Limb (tissue), 2 donors: ENCODE results near the gene SHB.
"Not testable (repeated sequence)": the region's sequence is repeated elsewhere in the genome, so short reads cannot be mapped to it uniquely, and the experiment has no call there.

Experiments used
- DNase-seq, 2 donors: peaks; one replicate each; pipeline ENCODE4 v3.0.0-alpha.2; 2016; ENCODE audit errors: extremely low spot score in 2 of 2

Gene SHB

DNA sequence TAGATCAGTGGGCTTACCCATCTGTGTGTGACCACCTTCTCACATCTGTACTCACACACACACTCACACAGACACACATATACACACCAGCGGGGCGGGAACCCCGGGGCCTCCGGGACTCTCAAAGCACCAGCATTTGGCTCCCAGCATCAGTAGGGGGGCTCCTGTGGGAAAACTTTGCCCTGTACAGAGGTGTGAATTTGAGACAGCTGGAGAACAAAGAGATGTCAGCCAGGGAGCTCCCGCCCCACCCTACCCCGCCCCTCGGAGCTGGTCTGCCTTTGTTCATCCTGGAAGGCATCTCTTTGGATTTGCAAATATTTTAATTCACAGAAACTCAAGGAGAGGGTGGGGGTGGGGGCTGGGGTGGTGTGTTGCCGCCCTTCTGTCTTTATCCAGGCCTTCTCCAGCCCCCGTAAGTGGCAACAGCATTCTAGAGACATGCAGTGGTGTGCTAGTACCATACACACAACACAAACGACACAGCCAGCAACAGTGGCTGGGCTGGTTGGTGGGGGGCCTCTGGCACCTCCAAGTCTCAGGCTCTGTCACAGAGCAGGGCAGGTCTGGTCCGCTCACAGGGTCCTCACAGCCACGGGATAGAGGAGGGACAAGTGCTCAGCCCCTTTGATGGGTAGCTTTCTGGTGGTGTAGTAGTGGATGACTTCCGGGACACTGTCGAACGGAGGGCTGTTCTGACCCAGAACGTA is 149.6 kb downstream of the SHB start:
- no peak for DNase-seq

DNA sequence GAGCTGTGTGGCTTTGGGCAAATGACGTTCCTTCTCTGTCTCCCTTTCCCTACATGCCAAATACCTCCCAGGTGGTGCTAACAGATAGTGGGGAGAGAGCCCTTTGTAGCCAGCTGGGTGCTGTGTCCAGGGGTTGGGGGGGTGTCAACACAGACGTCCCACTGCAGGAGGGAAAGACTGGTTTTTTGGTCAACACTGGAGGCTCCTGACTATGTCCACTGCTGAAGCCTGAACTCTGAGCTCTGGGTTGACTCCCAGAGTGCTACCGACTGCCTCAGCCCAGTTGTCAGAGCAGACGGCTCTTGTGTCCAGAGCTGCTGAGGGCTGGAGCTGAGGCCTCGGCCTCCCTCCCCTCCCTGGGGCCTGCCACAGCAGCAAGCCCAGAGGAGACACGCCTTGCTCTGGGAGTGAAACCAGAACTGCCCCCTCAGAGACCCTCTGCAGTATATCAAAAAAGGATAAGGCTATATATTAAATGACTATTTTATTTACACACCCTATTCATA is 150.3 kb downstream of the SHB start:
- DNase-seq, result no peak

DNA sequence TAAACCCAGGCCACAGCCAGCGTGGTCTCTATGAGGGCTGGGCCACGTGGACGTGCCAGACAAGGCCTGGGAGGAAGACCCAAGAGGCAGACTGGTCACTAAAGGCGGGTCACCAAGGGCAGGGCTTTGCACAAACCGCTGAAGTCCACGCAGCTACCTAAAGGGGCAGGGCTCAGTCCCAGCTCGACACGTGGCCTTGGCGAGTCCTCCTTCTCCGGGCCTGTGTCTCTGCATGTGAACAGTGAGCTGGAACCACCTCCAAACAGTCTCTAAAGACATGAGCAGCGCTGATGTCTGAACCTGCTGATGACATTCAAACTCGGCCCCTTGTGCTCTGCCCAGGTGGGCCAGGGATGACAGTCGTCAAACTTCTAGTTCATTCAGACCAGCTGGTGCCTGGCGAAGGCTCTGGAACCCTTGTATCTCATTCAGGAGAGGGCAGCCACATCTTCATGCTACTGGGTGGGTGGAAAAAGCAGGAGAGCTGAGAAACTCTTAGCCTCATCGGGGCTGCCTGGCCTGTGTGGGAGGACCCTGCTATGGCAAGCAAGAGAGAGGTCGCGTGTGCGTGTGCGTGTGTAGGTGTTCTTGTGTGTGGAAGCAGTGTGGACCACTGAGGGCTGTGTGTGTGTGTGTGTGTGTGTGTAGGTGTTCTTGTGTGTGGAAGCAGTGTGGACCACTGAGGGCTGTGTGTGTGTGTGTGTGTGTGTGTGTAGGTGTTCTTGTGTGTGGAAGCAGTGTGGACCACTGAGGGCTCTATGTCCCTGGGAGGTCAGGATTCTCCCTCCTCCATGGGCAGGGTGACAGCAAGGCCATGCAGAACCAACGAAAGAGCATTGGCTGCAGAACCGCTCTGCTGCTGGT is 151.0 kb downstream of the SHB start:
- DNase-seq, result no peak

DNA sequence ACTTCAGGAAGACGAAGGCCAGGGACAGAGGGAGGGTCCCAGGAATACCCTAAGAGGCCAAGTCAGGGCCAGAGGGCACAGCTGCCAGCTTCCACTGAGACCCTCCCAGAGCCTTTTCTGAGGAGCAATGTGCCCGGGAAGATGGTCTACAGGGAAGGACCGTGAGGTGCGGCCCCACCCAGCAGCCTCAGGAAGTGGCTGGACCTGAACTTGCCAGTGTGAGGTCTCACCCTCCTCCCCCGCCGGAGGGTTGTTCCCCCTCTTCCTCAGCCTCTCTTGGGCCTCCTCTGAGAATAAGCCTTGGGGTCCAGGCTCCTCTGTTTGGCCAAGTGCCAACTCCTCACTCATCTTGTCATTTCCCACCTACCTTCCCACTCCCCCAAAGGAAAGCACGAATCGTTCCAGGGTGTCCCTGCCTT is 151.7 kb downstream of the SHB start:
- no peak for DNase-seq

DNA sequence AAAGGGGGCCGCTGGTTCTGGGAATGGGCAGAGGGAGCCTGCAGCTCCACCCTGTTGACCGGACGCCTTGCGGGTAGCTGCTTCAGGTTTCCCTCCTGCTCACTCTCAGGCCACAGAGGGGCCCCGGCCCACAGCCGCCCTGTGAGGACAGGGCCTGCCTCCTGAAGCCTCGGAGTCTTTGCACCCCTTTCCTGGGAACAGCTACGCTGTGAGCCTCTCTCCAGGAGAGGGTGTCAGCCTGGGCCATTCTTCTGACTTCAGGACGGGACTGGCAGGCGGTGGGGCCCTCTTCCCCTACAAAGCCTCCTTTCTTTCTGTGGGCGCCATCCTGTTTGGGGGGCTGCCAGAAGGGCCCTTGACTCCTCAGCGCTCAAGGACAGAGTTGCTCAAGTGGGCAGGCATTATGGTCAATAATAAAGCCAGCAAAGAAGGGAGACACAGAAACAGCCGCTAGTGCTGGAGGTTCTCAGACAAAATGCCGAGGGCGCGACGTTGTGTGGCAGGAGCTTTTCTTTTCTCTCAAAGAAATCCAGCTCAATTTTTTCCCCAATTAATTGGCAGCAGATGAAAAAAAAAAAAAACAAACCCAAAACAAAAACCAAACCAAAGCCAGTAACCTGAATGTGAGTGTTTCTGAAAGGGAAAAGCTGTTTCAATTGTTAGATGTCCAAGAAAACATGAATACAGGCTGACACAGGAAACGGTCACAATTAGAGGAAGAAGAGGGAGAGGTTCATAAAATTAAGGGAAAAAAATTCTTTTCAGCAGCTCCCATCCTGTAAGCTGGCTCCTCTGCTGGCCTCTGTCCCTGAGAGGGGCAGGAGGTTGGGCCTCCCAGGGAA is 152.3 kb downstream of the SHB start:
- no peak for DNase-seq

DNA sequence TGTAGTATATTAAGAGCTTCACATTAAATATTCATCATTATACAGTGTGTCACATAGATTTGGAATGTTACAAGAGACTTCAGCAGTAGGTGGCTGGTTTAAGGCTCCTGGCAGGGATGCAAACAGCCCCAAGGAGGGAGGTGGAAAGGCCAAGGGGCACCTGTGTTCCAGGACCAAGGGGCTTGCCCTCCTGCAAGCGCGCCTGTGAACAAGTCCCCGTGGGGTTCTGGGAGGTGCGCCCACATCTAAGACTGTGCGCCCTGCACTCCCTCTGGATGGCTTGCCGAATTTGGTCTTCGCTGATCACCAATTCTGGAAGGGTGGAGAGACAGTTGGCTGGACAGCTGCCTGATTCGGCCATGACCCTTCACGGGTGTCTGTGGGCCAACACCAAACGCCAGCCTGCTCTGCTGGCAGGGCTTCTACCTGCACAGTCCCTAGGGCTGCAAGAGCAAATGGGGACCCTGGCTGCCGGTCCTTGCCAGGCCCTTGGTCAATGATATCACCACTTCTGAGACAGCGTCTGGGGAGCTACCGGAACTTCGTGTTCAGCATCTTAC is 153.0 kb downstream of the SHB start:
- DNase-seq, result no peak

DNA sequence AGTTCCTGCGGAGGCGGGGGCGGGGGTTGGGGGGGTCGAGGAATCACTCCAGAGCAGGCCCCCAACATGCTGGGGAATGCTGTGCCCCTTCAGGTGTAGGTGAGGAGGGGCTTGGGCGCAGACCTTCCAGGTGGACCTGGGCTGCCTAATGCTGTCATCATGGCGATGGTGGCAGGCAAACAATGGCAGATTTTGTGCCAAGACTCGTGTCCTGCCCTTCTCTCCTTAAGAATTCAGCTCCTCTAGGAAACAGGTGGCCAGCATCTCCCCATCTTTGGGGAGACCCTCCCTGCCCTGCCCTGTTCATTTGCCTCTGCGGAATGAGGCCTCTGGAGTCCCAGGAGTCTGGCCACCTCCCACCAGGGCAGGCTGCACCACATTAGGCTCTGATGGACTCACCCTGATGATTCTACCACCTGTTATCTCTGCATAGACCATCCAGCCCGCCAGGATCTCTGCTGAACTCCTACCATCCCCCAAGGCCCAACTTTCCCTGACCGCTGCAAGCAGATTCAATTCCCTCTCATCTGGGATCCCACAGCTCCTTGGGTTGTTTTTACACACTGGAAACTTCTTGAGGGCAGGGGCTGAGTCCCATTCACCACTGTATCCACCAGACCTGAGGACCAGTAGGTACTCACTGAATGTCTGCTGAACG is 154.2 kb downstream of the SHB start:
- DNase-seq, result no peak

DNA sequence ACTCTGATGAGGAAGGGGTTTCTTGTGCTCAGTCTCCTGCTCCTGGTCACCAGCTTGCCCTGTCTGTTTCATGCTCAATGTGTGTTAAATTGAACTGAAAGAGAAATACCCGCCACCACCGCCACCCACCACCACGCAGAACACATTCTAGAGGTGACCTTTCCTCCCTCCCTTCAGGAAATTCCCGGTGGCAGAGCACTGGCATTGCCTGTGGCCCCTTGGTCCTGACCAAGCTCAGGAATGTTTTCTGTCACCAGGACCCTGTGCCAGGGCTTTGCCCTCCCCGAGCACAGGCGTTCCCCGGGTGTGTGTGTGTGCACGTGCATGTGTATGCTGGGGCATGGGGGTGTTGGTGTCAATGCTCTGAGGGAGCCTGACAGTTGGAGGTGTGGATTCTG is 154.9 kb downstream of the SHB start:
- DNase-seq, result no peak

DNA sequence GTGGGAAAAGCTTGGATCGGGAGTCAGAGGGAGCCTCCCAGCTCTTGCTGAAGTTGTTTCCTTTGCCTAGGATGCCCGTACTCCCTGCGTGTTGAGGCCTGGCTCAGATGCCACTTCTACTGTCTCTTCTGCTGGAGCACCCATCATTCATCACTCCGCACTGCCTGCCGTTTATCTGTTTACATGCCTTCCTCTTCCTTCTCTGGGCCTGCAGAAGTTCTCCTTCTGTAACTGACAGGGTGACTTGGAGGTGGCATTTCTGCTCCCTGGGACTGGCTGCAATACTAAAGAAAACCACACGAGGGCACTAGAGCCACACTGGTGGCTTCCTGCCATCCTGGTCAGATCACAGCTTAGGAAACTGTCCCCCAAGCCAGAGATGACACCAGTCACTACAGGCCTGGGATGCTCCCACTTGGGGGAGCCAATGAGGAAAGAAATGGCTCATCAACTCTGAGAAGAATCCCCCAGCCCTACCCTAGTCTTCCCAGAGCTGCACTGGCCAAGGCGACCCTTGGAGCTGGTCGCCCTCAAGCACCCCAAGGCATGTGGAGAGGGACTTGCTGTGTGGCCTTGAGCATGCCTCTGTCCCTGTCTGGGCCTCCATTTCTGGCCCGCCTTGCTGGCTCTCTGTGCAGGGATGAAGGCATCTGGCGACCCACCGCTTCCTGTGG is 155.4 kb downstream of the SHB start:
- DNase-seq, result peak; percentile 71 to 92

DNA sequence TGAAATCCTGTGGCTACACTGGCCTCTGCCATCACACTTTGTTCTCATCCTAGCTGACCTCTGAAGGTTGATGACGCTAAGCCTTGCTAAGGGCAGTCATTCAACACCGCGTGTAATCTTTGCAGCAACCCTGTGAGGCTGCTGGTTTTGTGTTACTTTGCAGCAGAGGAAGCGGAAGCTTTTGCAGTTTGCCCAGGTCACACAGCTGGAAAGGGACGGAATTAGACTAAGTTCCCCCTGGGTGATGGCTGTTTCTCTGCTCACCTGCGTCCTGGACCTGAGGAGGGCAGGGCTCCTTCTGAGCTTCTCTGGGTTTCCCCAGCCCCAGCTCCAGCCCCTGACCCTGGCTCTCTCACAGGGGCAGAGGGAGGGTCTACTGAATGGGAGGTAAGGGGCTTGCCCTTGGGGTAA is 157.8 kb downstream of the SHB start:
- no peak for DNase-seq

DNA sequence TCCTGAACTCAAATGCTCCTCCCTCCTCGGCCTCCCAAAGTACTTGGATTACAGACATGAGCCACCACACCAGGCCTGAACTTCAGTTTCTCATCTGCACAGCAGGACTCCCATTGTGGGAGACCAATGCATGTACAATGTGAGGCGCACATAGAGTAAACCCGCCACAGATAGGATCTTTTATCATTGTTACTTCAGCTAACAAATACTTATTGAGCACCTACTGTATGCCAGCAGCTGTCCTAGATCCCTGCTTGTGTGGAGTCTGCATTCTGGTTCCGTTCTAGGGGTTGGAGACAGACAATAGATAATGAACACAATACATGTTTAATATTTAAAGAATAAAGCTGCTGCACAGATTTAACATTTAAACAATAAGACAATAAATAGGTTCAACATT is 158.8 kb downstream of the SHB start:
- DNase-seq, result no peak

DNA sequence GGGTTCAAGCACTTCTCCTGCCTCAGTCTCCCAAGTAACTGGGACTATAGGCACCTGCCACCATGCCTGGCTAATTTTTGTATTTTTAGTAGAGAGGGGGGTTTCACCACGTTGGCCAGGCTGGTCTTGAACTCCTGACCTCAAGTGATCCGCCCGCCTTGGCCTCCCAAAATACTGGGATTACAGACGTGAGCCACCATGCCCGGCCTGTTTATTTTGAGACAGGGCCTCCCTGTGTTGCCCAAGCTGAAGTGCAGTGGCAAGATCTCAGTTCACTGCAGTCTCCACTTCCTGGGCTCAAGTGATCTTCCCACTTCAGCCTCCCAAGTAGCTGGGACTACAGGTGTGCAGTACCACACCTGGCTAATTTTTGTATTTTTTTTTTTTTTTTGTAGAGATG is 159.2 kb downstream of the SHB start:
- DNase-seq, result not testable (repeated sequence)

DNA sequence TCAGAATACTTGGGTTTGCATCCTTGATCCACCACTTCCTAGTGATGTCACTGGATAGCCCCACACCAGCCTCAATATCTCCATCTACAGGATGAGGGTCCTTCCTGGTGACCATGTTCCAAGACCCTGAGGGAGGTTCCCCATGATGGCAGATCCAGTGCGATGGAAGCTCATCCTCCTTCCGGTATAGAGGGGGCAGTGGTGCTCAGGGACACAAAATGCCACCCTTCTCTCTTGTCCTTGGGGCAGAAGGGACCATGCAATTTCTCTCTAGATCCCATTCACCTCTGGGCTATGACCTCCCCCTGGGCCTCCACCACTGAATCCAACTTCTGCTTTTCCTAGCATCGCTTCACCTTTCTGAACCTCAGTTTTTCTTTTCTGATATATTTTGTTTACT is 159.7 kb downstream of the SHB start:
- no peak for DNase-seq

DNA sequence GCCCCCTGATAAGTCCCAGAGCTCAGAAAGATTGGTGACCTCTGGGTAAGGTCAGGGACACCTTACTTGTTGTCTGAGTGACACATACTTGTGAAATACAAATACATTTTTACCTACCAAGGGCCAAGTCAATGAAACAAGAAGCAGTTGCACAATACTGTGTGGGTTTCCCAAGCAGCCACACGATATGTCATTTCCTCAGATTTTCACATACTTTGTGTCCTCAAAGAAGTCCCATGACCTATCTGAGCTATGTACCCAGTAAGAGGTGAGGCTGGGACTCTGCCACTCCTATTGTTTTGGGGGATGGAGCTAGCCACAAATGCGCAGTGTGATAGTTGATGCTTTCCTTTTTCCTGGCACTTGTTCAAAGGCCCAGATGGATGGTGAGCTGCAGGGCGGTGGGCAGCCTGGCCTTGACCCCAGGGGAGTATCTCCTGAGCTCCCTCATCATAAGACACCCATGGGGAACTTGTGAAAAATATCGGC is 160.3 kb downstream of the SHB start:
- DNase-seq, result no peak

DNA sequence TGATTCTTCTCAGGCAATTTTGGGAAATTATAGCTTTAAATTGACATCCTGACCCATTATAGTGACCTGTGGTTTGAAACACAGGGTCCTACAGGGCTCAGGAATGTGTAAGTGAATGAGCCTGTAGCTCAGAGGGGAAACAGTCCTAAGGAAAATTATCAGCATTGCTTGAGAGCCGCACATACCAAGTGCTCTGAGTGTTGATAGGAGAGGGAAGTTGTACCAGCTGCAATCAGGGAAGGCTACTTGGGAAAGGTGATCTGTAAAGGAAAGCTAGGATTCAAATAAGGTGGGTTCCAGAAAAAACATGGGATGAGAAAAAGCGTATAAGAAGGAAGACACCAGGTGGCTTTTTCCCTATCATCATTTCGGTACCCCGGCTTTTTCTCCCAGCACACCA is 160.7 kb downstream of the SHB start:
- no peak for DNase-seq

DNA sequence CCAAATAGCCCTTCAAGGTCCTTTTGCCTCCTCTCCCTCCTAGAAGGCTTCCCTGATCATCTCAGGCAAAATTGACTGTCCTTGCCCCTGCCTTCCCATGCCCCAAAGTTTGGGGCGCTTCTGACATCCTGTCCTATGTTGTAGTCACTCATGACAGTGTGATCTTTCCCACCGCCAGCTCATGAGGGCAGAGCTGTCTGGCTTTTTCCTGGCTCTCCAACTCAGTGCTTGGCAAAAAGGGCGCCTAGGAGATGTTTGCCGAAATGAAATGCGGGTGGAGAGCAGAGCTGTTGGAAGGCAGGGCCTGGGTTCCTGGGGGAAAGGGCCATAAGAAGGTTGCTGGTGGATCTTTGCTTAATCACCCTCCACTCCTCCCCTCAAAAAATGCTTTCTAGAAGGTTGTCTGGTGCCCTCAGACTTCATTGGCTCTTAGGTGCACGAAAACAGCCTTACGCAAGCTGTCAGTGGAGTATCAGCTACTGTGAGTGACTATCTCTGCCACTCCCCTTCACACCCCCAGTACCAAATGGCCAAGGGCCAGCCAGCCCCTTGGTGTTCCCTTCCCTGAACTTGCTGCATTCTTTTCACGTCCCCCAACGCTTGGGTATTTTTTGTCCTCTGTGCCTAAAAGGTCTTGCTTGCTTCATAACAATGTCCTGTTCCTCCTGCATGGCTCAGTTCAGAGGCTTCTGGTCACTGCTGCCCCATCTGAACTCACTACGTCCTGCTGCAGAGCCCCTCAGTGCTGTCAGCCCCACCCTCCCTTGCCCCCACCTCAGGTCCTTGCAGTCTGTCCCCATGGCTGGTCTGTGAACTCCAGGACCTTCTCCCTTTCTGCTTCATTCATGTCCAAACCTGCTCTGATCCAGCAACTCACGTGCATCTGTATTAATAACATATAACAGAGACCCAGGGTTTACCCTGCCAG is 162.5 kb downstream of the SHB start:
- no peak for DNase-seq

DNA sequence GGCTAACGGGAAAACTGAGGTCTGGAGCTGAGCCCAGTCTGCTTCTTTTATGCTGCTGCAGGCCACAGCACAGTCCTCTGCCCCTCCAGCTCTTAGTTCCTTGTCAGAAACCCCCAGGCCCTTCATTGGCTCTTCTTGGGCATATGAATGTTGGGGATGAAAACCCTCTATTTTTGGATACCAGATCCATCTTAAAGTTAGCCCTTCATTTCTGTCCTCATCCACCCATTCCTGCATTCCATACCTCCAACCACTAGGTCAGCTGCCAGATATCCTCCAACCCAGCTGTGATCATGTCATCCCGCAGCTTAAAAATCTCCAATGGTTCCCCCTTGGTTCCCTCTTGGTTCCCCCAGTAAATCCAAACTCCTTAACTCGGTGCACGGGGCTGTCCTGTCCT is 163.3 kb downstream of the SHB start:
- no peak for DNase-seq

DNA sequence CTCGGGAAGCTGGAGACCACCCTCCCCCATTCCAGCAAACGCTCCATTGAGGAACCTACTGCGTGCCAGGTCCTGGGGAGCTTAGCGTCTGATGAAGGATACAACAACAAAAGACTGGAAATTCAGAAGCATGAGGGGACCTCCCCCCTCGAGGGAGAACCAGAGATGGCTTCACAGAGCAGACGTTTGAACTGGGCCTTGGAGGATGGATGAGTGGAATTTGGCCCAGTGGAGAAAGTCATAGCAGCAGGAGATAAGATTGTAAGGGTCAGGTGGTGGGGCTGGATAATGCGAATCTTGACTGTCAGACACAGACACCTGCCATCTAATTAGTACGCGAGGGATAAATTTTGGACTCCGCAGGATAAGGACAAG is 163.9 kb downstream of the SHB start:
- no peak for DNase-seq

DNA sequence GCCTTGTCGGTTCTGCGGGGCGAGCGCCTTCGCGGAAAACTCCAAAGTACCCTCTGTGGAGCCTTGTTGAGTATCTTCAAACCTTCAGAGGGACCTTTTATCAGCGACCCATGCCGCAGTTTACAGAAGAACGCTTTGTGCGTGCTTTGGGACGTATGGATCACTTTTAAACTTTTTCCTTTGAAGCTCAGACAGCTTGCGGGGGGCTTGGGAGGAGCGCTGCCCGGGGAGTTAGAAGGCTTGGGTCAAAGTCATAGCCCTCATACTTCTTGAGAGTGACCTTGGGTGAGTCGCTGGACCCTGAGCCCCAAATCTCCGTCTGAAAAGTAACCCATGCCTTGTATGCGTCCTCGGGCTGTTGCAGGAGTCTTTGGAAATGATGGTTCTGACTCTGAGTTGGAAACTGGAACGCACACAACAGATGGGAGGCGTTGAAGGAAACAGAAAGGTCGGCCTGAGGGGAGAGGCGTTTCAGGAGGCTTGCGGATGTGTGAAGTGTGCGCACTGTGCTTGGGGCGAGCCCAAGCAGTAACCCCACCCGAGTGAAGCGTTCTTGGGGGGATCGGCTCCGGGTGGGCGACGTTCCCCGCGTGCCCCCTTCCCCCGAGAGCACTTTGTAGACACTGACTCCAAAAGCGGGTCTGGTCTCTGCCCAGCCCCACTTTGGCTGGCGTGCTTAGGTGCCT is 164.4 kb downstream of the SHB start:
- DNase-seq, result no peak
